Measurements from ENCODE around the gene C2CD2.

DNA sequence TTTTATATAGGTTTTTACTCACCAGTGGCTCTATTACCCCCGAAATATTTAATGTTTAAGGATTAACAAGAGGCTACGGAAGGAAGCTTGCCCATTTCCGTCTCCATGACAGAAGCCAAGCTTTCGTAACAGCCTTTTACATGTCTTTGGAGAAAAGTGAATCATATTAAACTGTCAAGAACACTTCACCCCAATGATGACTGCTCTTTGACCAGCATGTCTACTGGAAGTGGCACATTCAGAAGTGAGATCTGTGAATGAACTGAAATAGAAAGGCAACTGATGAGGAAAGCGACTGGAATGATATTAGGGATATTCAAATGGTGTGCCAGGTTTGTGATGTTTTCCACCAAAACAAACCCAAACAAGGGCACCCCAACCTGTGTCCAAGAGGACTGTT, 66.2 kb downstream of the C2CD2 start:
- TF ChIP-seq, protein P1, sequence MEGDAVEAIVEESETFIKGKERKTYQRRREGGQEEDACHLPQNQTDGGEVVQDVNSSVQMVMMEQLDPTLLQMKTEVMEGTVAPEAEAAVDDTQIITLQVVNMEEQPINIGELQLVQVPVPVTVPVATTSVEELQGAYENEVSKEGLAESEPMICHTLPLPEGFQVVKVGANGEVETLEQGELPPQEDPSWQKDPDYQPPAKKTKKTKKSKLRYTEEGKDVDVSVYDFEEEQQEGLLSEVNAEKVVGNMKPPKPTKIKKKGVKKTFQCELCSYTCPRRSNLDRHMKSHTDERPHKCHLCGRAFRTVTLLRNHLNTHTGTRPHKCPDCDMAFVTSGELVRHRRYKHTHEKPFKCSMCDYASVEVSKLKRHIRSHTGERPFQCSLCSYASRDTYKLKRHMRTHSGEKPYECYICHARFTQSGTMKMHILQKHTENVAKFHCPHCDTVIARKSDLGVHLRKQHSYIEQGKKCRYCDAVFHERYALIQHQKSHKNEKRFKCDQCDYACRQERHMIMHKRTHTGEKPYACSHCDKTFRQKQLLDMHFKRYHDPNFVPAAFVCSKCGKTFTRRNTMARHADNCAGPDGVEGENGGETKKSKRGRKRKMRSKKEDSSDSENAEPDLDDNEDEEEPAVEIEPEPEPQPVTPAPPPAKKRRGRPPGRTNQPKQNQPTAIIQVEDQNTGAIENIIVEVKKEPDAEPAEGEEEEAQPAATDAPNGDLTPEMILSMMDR (conservative IDR thresholded peaks at IDR 0.05; ENCODE audit: low read depth, low read length), result no peak
- no peak for TF ChIP-seq EZH2phosphoT487 (IDR thresholded peaks at IDR 0.05; ENCODE audit: borderline replicate concordance, low read length)

Data from PC-3 (cell line).